Measurements from ENCODE around the gene SMCO4.

SMCO4 gene

GRCh38 chr11:93490996-93491618 is 52.1 kb downstream of the SMCO4 start:
- Mint-ChIP-seq H3K36me3 (no peaks in the 10 kb centered on the region), H3K4me3 (no peak overlapping the region), H3K4me1 (ENCODE audit: low read depth) (no peaks in the 10 kb centered on the region), H3K27ac (no peak overlapping the region), H3K9me3 (ENCODE audit: low read depth) (no peaks in the 10 kb centered on the region), H3K27me3 (no peaks in the 10 kb centered on the region)

- no peaks in the 10 kb centered on the region for H3K27me3 Mint-ChIP-seq
Measured at GRCh38 chr11:93489841-93490240, 53.4 kb downstream of the SMCO4 start.

GRCh38 chr11:93487032-93487483 is 56.1 kb downstream of the SMCO4 start:
- H3K27ac Mint-ChIP-seq, result no peak overlapping the region
- H3K27me3 Mint-ChIP-seq, result no peaks in the 10 kb centered on the region
- no peaks in the 10 kb centered on the region for H3K36me3 Mint-ChIP-seq

More at GRCh38 chr11:93489841-93490240, 53.4 kb downstream of the SMCO4 start:
- Mint-ChIP-seq H3K4me3 (no peak overlapping the region), H3K9me3 (ENCODE audit: low read depth) (no peaks in the 10 kb centered on the region), H3K27ac (no peak overlapping the region), H3K36me3 (no peaks in the 10 kb centered on the region), H3K4me1 (ENCODE audit: low read depth) (no peaks in the 10 kb centered on the region)

GRCh38 chr11:93485983-93486382 is 57.2 kb downstream of the SMCO4 start:
- H3K9me3 Mint-ChIP-seq (ENCODE audit: low read depth), result no peaks in the 10 kb centered on the region
- H3K4me3 Mint-ChIP-seq, result no peak overlapping the region
- H3K4me1 Mint-ChIP-seq (ENCODE audit: low read depth), result no peaks in the 10 kb centered on the region
- H3K27ac Mint-ChIP-seq, result no peak overlapping the region
- no peaks in the 10 kb centered on the region for H3K36me3 Mint-ChIP-seq
- no peaks in the 10 kb centered on the region for H3K27me3 Mint-ChIP-seq

More at GRCh38 chr11:93487032-93487483, 56.1 kb downstream of the SMCO4 start:
- H3K4me3 Mint-ChIP-seq, result no peak overlapping the region
- no peaks in the 10 kb centered on the region for H3K4me1 Mint-ChIP-seq (ENCODE audit: low read depth)
- no peaks in the 10 kb centered on the region for H3K9me3 Mint-ChIP-seq (ENCODE audit: low read depth)

GRCh38 chr11:93484716-93485115 is 58.5 kb downstream of the SMCO4 start:
- H3K4me3 Mint-ChIP-seq, result no peak overlapping the region
- H3K9me3 Mint-ChIP-seq (ENCODE audit: low read depth), result no peaks in the 10 kb centered on the region
- H3K36me3 Mint-ChIP-seq, result no peaks in the 10 kb centered on the region
- H3K4me1 Mint-ChIP-seq (ENCODE audit: low read depth), result no peaks in the 10 kb centered on the region
- no peaks in the 10 kb centered on the region for H3K27me3 Mint-ChIP-seq
- no peak overlapping the region for H3K27ac Mint-ChIP-seq

GRCh38 chr11:93482556-93482955 is 60.6 kb downstream of the SMCO4 start:
- H3K27ac Mint-ChIP-seq, result no peak overlapping the region
- H3K4me1 Mint-ChIP-seq (ENCODE audit: low read depth), result no peaks in the 10 kb centered on the region
- no peaks in the 10 kb centered on the region for H3K27me3 Mint-ChIP-seq
- no peaks in the 10 kb centered on the region for H3K9me3 Mint-ChIP-seq (ENCODE audit: low read depth)
- no peak overlapping the region for H3K4me3 Mint-ChIP-seq
- no peaks in the 10 kb centered on the region for H3K36me3 Mint-ChIP-seq

- H3K4me1 Mint-ChIP-seq (ENCODE audit: low read depth), result no peaks in the 10 kb centered on the region
- H3K4me3 Mint-ChIP-seq, result no peak overlapping the region
- no peaks in the 10 kb centered on the region for H3K9me3 Mint-ChIP-seq (ENCODE audit: low read depth)
- no peaks in the 10 kb centered on the region for H3K36me3 Mint-ChIP-seq
- no peaks in the 10 kb centered on the region for H3K27me3 Mint-ChIP-seq
- no peak overlapping the region for H3K27ac Mint-ChIP-seq
Measured at GRCh38 chr11:93481696-93482095, 61.5 kb downstream of the SMCO4 start.

GRCh38 chr11:93481279-93481678 is 61.9 kb downstream of the SMCO4 start:
- Mint-ChIP-seq H3K27me3 (no peaks in the 10 kb centered on the region), H3K9me3 (ENCODE audit: low read depth) (no peaks in the 10 kb centered on the region)

GRCh38 chr11:93480756-93481155 is 62.4 kb downstream of the SMCO4 start:
- no peaks in the 10 kb centered on the region for H3K27me3 Mint-ChIP-seq
- no peak overlapping the region for H3K4me3 Mint-ChIP-seq
- H3K27ac Mint-ChIP-seq, result no peak overlapping the region
- no peaks in the 10 kb centered on the region for H3K9me3 Mint-ChIP-seq (ENCODE audit: low read depth)
- no peaks in the 10 kb centered on the region for H3K36me3 Mint-ChIP-seq
- no peaks in the 10 kb centered on the region for H3K4me1 Mint-ChIP-seq (ENCODE audit: low read depth)

More at GRCh38 chr11:93481279-93481678, 61.9 kb downstream of the SMCO4 start:
- no peaks in the 10 kb centered on the region for H3K4me1 Mint-ChIP-seq (ENCODE audit: low read depth)
- H3K36me3 Mint-ChIP-seq, result no peaks in the 10 kb centered on the region
- no peak overlapping the region for H3K27ac Mint-ChIP-seq
- H3K4me3 Mint-ChIP-seq, result no peak overlapping the region

- Mint-ChIP-seq H3K9me3 (ENCODE audit: low read depth) (no peaks in the 10 kb centered on the region), H3K4me3 (no peak overlapping the region), H3K27me3 (no peaks in the 10 kb centered on the region), H3K4me1 (ENCODE audit: low read depth) (no peaks in the 10 kb centered on the region), H3K27ac (no peak overlapping the region), H3K36me3 (no peaks in the 10 kb centered on the region)
Measured at GRCh38 chr11:93480256-93480655, 62.9 kb downstream of the SMCO4 start.

- H3K9me3 Mint-ChIP-seq (ENCODE audit: low read depth), result no peaks in the 10 kb centered on the region
- no peaks in the 10 kb centered on the region for H3K27me3 Mint-ChIP-seq
- no peak overlapping the region for H3K27ac Mint-ChIP-seq
- no peak overlapping the region for H3K4me3 Mint-ChIP-seq
- H3K36me3 Mint-ChIP-seq, result no peaks in the 10 kb centered on the region
- H3K4me1 Mint-ChIP-seq (ENCODE audit: low read depth), result no peaks in the 10 kb centered on the region
Measured at GRCh38 chr11:93478841-93479240, 64.3 kb downstream of the SMCO4 start.

GRCh38 chr11:93477684-93478234 is 65.4 kb downstream of the SMCO4 start:
- Mint-ChIP-seq H3K4me1 (ENCODE audit: low read depth) (no peaks in the 10 kb centered on the region), H3K27me3 (peaks cover 2% of the 10 kb centered on the region), H3K4me3 (no peak overlapping the region), H3K36me3 (no peaks in the 10 kb centered on the region), H3K9me3 (ENCODE audit: low read depth) (no peaks in the 10 kb centered on the region), H3K27ac (no peak overlapping the region)

GRCh38 chr11:93476796-93477195 is 66.4 kb downstream of the SMCO4 start:
- peaks cover 4% of the 10 kb centered on the region for H3K27me3 Mint-ChIP-seq
- no peaks in the 10 kb centered on the region for H3K36me3 Mint-ChIP-seq
- H3K9me3 Mint-ChIP-seq (ENCODE audit: low read depth), result no peaks in the 10 kb centered on the region
- no peak overlapping the region for H3K4me3 Mint-ChIP-seq
- no peak overlapping the region for H3K27ac Mint-ChIP-seq
- H3K4me1 Mint-ChIP-seq (ENCODE audit: low read depth), result no peaks in the 10 kb centered on the region

GRCh38 chr11:93474123-93474522 is 69.1 kb downstream of the SMCO4 start:
- H3K27ac Mint-ChIP-seq, result no peak overlapping the region
- no peak overlapping the region for H3K4me3 Mint-ChIP-seq
- no peaks in the 10 kb centered on the region for H3K36me3 Mint-ChIP-seq
- peaks cover 4% of the 10 kb centered on the region for H3K27me3 Mint-ChIP-seq
- H3K9me3 Mint-ChIP-seq (ENCODE audit: low read depth), result no peaks in the 10 kb centered on the region
- no peaks in the 10 kb centered on the region for H3K4me1 Mint-ChIP-seq (ENCODE audit: low read depth)

- H3K27me3 Mint-ChIP-seq, result peaks cover 2% of the 10 kb centered on the region
- H3K4me3 Mint-ChIP-seq, result no peak overlapping the region
- no peaks in the 10 kb centered on the region for H3K9me3 Mint-ChIP-seq (ENCODE audit: low read depth)
- no peaks in the 10 kb centered on the region for H3K4me1 Mint-ChIP-seq (ENCODE audit: low read depth)
- H3K36me3 Mint-ChIP-seq, result no peaks in the 10 kb centered on the region
- H3K27ac Mint-ChIP-seq, result no peak overlapping the region
Measured at GRCh38 chr11:93468290-93468689, 74.9 kb downstream of the SMCO4 start.

- H3K4me3 Mint-ChIP-seq, result no peak overlapping the region
- no peaks in the 10 kb centered on the region for H3K36me3 Mint-ChIP-seq
- H3K9me3 Mint-ChIP-seq (ENCODE audit: low read depth), result no peaks in the 10 kb centered on the region
- H3K27ac Mint-ChIP-seq, result no peak overlapping the region
- peaks cover 2% of the 10 kb centered on the region for H3K27me3 Mint-ChIP-seq
- no peaks in the 10 kb centered on the region for H3K4me1 Mint-ChIP-seq (ENCODE audit: low read depth)
Measured at GRCh38 chr11:93467054-93467453, 76.1 kb downstream of the SMCO4 start.

Data from activated naive CD8-positive, alpha-beta T cell (primary cell).